Duodenal mucosa (tissue), 2 donors: ENCODE data around the gene GABBR2.
"Not testable (repeated sequence)": the region's sequence is repeated elsewhere in the genome, so short reads cannot be mapped to it uniquely, and the experiment has no call there.

Experiments used
- H3K27ac ChIP-seq: one replicate; pipeline ENCODE4 v1.7.0; 2013; ENCODE audit warnings: low read depth, low read length
- H3K27me3 ChIP-seq, 2 donors: one replicate each; pipeline ENCODE4 v1.7.0; 2013; ENCODE audit warnings: low read length in 2 of 2, control low read depth in 1 of 2; ENCODE audit not compliant: insufficient read depth in 2 of 2, control insufficient read depth in 1 of 2
- H3K36me3 ChIP-seq, 2 donors: one replicate each; pipeline ENCODE4 v1.7.0; 2013; ENCODE audit warnings: low read length in 2 of 2, control low read depth in 1 of 2; ENCODE audit not compliant: insufficient read depth in 2 of 2, control insufficient read depth in 1 of 2
- H3K4me1 ChIP-seq, 2 donors: one replicate each; pipeline ENCODE4 v1.7.0; 2013; ENCODE audit warnings: low read length in 2 of 2, control low read depth in 1 of 2; ENCODE audit not compliant: insufficient read depth in 2 of 2, control insufficient read depth in 1 of 2
- H3K4me3 ChIP-seq, 2 donors: one replicate each; pipeline ENCODE4 v1.7.0; 2013; ENCODE audit warnings: low read length in 2 of 2, low read depth in 1 of 2
- H3K9ac ChIP-seq, 2 donors: one replicate each; pipeline ENCODE4 v1.7.0; 2013; ENCODE audit warnings: low read length in 2 of 2, low read depth in 1 of 2
- H3K9me3 ChIP-seq, 2 donors: one replicate each; pipeline ENCODE4 v1.7.0; 2013; ENCODE audit warnings: low read length in 2 of 2, control low read depth in 1 of 2; ENCODE audit not compliant: control insufficient read depth in 1 of 2

Gene GABBR2

GRCh38 chr9:98687911-98688310 is 20.8 kb downstream of the GABBR2 start:
- Histone ChIP-seq H3K4me3 (no peak overlapping the region), H3K36me3 (no peaks in the 10 kb centered on the region), H3K9me3 (no peaks in the 10 kb centered on the region), H3K27ac (no peak overlapping the region), H3K27me3 (no peaks in the 10 kb centered on the region), H3K4me1 (no peaks in the 10 kb centered on the region), H3K9ac (no peak overlapping the region)

GRCh38 chr9:98686961-98687855 is 21.5 kb downstream of the GABBR2 start:
- Histone ChIP-seq H3K4me1 (no peaks in the 10 kb centered on the region), H3K9me3 (no peaks in the 10 kb centered on the region), H3K27ac (no peak overlapping the region), H3K36me3 (no peaks in the 10 kb centered on the region), H3K9ac (no peak overlapping the region), H3K27me3 (no peaks in the 10 kb centered on the region), H3K4me3 (no peak overlapping the region)

GRCh38 chr9:98684816-98685215 is 23.9 kb downstream of the GABBR2 start:
- not testable (repeated sequence) for H3K9ac ChIP-seq, H3K4me1 ChIP-seq, H3K4me3 ChIP-seq, H3K27ac ChIP-seq, H3K36me3 ChIP-seq, H3K9me3 ChIP-seq, H3K27me3 ChIP-seq

DNA sequence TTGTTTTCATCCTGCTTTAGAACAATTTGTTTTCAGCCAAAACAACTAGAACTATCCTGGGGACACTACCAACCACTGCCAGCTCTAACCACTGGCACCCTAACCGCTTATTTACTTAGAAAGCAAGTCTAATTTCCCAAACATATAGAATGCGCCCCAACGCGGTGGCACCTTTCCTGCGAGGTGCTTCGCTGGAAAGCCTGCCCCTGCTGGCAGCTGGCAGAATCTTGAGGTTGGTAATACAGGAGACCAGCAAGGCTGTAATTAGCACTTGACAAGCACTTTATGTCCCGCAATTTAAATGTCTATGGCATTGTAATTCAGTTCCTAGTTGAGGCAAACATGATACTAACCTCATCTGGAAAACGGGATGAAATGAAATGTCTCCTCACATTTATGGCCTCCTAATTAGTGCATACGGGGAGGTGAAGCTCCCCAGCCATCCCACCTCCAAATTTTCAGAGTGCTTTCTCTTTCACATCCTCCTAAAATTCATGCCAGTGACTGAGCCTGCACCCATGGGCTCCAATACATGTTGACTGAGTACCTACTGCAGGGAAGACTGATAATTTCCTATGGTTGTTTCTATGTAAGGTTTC is 30.4 kb downstream of the GABBR2 start:
- Histone ChIP-seq H3K27me3 (peaks cover 3 to 13% of the 10 kb centered on the region in 2 donors), H3K9ac (no peak overlapping the region)

GRCh38 chr9:98673681-98674080 is 35.1 kb downstream of the GABBR2 start:
- Histone ChIP-seq H3K9me3 (peaks cover 0 to 6% of the 10 kb centered on the region in 2 donors), H3K4me1 (no peaks in the 10 kb centered on the region), H3K9ac (no peak overlapping the region), H3K27ac (no peak overlapping the region), H3K4me3 (no peak overlapping the region), H3K27me3 (peaks cover 3 to 10% of the 10 kb centered on the region in 2 donors), H3K36me3 (no peaks in the 10 kb centered on the region)

More for the DNA sequence above, 30.4 kb downstream of the GABBR2 start:
- Histone ChIP-seq H3K4me1 (no peaks in the 10 kb centered on the region), H3K4me3 (no peak overlapping the region), H3K9me3 (peaks cover 0 to 6% of the 10 kb centered on the region in 2 donors), H3K36me3 (no peaks in the 10 kb centered on the region), H3K27ac (no peak overlapping the region)

DNA sequence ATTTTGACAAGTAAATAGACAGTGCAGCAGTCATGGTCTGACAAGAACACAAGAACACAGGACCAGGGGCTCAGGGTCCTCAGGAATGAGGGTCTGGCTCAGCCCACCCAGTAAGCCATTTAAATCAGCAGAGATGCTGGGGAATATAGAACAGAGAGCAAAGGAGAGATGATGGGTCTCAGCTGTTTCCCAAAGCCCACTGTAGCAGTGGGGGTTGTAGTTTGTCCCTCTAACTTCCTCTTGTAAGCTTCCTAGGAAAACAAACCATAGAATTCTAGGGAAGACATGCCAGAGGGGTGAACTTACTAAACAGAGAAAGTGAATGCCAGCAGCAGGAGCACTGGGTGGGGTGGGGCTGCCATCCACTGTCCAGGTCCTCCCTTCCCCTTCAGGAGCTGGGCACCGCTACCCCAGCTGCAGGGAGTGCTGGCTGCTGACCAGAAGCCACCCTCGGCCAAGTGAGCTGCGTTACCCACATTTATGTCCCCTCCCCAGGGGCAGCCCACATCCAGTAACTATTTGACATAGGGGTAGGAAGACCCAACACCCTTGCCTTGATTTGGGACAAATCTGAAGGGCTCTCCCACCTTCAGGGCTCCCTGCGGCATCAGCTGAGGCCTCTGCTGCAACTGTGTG is 41.6 kb downstream of the GABBR2 start:
- Histone ChIP-seq H3K9me3 (no peaks in the 10 kb centered on the region), H3K9ac (no peak overlapping the region), H3K27me3 (peaks cover 0 to 3% of the 10 kb centered on the region in 2 donors), H3K4me1 (no peaks in the 10 kb centered on the region), H3K4me3 (no peak overlapping the region), H3K36me3 (no peaks in the 10 kb centered on the region), H3K27ac (no peak overlapping the region)

DNA sequence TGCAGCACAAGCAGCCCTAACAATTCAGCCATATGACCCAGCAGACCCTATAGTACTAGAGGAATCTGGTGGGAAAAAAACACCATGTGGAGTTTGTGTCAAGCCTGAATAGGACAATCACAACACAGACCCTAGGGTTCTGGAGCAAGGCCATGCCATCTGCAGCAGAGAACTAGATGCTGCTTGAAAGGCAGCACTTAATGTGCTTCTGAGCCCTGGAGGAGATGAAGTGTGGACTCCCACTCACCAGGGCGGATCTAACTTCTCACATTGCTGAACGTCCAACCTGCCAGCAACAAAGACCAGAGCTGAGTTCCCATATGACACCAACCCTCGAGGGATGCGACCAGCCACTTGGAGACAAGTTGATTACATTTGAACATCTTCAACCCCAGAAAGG is 43.2 kb downstream of the GABBR2 start:
- no peak overlapping the region for H3K9ac ChIP-seq
- H3K4me1 ChIP-seq = no peaks in the 10 kb centered on the region
- H3K9me3 ChIP-seq = no peaks in the 10 kb centered on the region
- peaks cover 0 to 3% of the 10 kb centered on the region in 2 donors for H3K27me3 ChIP-seq
- H3K27ac ChIP-seq = no peak overlapping the region
- H3K36me3 ChIP-seq = no peaks in the 10 kb centered on the region
- no peak overlapping the region for H3K4me3 ChIP-seq

GRCh38 chr9:98660541-98660940 is 48.2 kb downstream of the GABBR2 start:
- H3K27me3 ChIP-seq = peaks cover 0 to 3% of the 10 kb centered on the region in 2 donors
- no peak overlapping the region for H3K27ac ChIP-seq
- H3K9me3 ChIP-seq = no peaks in the 10 kb centered on the region
- H3K9ac ChIP-seq = no peak overlapping the region
- no peak overlapping the region for H3K4me3 ChIP-seq
- H3K4me1 ChIP-seq = no peaks in the 10 kb centered on the region
- H3K36me3 ChIP-seq = no peaks in the 10 kb centered on the region

- no peak overlapping the region for H3K4me3 ChIP-seq
- H3K27me3 ChIP-seq = no peaks in the 10 kb centered on the region
- H3K9me3 ChIP-seq = no peaks in the 10 kb centered on the region
- H3K4me1 ChIP-seq = no peaks in the 10 kb centered on the region
- no peaks in the 10 kb centered on the region for H3K36me3 ChIP-seq
- no peak overlapping the region for H3K9ac ChIP-seq
- no peak overlapping the region for H3K27ac ChIP-seq
These were observed 49.8 kb downstream of the GABBR2 start for GRCh38 chr9:98658951-98659351.

DNA sequence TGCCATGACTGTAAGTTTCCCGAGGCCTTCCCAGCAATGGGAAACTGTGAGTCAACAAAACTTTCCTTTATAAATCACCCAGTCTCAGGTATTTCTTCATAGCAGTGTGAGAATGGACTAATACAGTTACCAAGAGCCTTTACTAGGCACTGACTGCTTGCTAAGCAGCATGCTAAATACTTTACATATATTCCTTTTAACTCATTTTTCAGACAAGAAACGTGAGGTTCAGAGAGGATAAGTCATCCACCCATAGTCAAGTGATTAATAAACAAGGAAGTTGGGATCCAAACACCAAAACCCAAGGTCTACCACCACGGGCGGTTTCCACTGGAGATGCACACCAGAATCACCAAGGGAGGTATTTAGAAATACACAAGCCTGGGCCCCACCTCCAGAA is 50.8 kb downstream of the GABBR2 start:
- Histone ChIP-seq H3K4me1 (no peaks in the 10 kb centered on the region), H3K36me3 (no peaks in the 10 kb centered on the region), H3K4me3 (no peak overlapping the region), H3K27ac (no peak overlapping the region), H3K9ac (no peak overlapping the region), H3K27me3 (no peaks in the 10 kb centered on the region), H3K9me3 (no peaks in the 10 kb centered on the region)
